HEK293 (cell line): ENCODE data around the gene BOLL.

ENCODE experiments used
- CTCF ChIA-PET: fragments of 350-600 bp; formaldehyde crosslinking; extraction: SDS; loops from one replicate; lab custom pipeline; 2021; ENCODE audit warnings: antibody characterized with exemption; lab: Yijun Ruan, JAX
- POLR2A ChIA-PET: fragments of 300-600 bp; formaldehyde crosslinking; extraction: SDS; loops from one replicate; lab custom pipeline; 2020; ENCODE audit warnings: antibody characterized with exemption, inconsistent platforms; lab: Yijun Ruan, JAX
- H3K27ac ChIP-seq: fragments of 200-500 bp; sonication (Bioruptor generic); 2 replicates; pipeline ENCODE4 v1.5.1; 2014; ENCODE audit warnings: low read depth, low read length, control low read depth, inconsistent platforms; ENCODE audit errors: extremely low read depth
- H3K36me3 ChIP-seq, 2 experiments: fragments of 200-500 bp in 1 of 2; sonication (Bioruptor generic) in 1 of 2; 1 replicate in 1 of 2; 2 replicates in 1 of 2; pipeline ENCODE4 v1.5.1; 2014 to 2017; ENCODE audit warnings: inconsistent platforms in 2 of 2, low read length in 2 of 2; ENCODE audit not compliant: control insufficient read depth in 2 of 2, insufficient read depth in 1 of 2
- H3K4me1 ChIP-seq: fragments of 200-500 bp; sonication (Bioruptor generic); 2 replicates; pipeline ENCODE4 v1.5.1; 2014; ENCODE audit warnings: mild to moderate bottlenecking, low read length, inconsistent platforms; ENCODE audit not compliant: control insufficient read depth, insufficient read depth
- H3K4me3 ChIP-seq: 2 replicates; pipeline ENCODE4 v1.5.1; 2011; ENCODE audit warnings: low read depth, mild to moderate bottlenecking, control low read depth, low read length, moderate library complexity
- H3K9me3 ChIP-seq: fragments of 200-500 bp; sonication (Bioruptor generic); 2 replicates; pipeline ENCODE4 v1.5.1; 2014; ENCODE audit warnings: low read depth, low read length, inconsistent platforms; ENCODE audit not compliant: control insufficient read depth, insufficient read depth
- BCL11B ChIP-seq: fragments of 450-650 bp; formaldehyde crosslinking; IDR thresholded peaks from 2 replicates; pipeline ENCODE4 v1.5.1; 2016; ENCODE audit warnings: low read depth, missing biosample characterization, missing genetic modification characterization
- CTCF ChIP-seq: fragments of 450-650 bp; formaldehyde crosslinking; IDR thresholded peaks from 2 replicates; pipeline ENCODE4 v1.5.1; 2016; ENCODE audit warnings: missing biosample characterization, missing genetic modification characterization
- FEZF1 ChIP-seq: fragments of 450-650 bp; formaldehyde crosslinking; IDR thresholded peaks from 2 replicates; pipeline ENCODE4 v1.5.1; 2016; ENCODE audit warnings: missing biosample characterization, missing genetic modification characterization
- GFI1B ChIP-seq: fragments of 450-650 bp; formaldehyde crosslinking; IDR thresholded peaks from 2 replicates; pipeline ENCODE4 v1.5.1; 2016; ENCODE audit warnings: missing biosample characterization, missing genetic modification characterization
- ZBTB11 ChIP-seq: fragments of 450-650 bp; formaldehyde crosslinking; conservative IDR thresholded peaks from 2 replicates; pipeline ENCODE4 v1.5.1; 2016; ENCODE audit warnings: low read depth, missing biosample characterization, missing genetic modification characterization
- ZBTB17 ChIP-seq: fragments of 450-650 bp; formaldehyde crosslinking; IDR thresholded peaks from 2 replicates; pipeline ENCODE4 v1.5.1; 2016; ENCODE audit warnings: missing biosample characterization, missing genetic modification characterization
- ZBTB20 ChIP-seq: fragments of 450-650 bp; formaldehyde crosslinking; IDR thresholded peaks from 2 replicates; pipeline ENCODE4 v1.5.1; 2016; ENCODE audit warnings: missing biosample characterization, missing genetic modification characterization
- ZBTB26 ChIP-seq: fragments of 450-650 bp; formaldehyde crosslinking; optimal IDR thresholded peaks from 2 replicates; pipeline ENCODE3; 2016; ENCODE audit warnings: missing biosample characterization, mild to moderate bottlenecking, missing genetic modification characterization
- ZNF114 ChIP-seq: fragments of 450-650 bp; formaldehyde crosslinking; IDR thresholded peaks from 2 replicates; pipeline ENCODE4 v1.5.0; 2017; ENCODE audit warnings: missing biosample characterization, missing genetic modification characterization
- ZNF292 ChIP-seq: fragments of 450-650 bp; formaldehyde crosslinking; IDR thresholded peaks from 2 replicates; pipeline ENCODE4 v1.5.1; 2016; ENCODE audit warnings: low read depth, missing biosample characterization, missing genetic modification characterization, borderline replicate concordance
- ZNF335 ChIP-seq: fragments of 450-650 bp; formaldehyde crosslinking; conservative IDR thresholded peaks from 2 replicates; pipeline ENCODE4 v1.5.1; 2016; ENCODE audit warnings: missing biosample characterization, missing genetic modification characterization
- ZNF391 ChIP-seq: fragments of 450-650 bp; formaldehyde crosslinking; IDR thresholded peaks from 2 replicates; pipeline ENCODE4 v1.5.1; 2016; ENCODE audit warnings: low read depth, missing biosample characterization, missing genetic modification characterization, borderline replicate concordance
- ZNF548 ChIP-seq: fragments of 450-650 bp; formaldehyde crosslinking; IDR thresholded peaks from 2 replicates; pipeline ENCODE4 v1.5.1; 2016; ENCODE audit warnings: missing biosample characterization, missing genetic modification characterization
- ZNF555 ChIP-seq: fragments of 450-650 bp; formaldehyde crosslinking; conservative IDR thresholded peaks from 2 replicates; pipeline ENCODE4 v1.5.1; 2017; ENCODE audit warnings: missing biosample characterization, mild to moderate bottlenecking, missing genetic modification characterization, inconsistent platforms
- ZNF600 ChIP-seq: fragments of 450-650 bp; formaldehyde crosslinking; IDR thresholded peaks from 2 replicates; pipeline ENCODE4 v1.5.1; 2016; ENCODE audit warnings: missing biosample characterization, missing genetic modification characterization
- ZNF624 ChIP-seq: fragments of 450-650 bp; formaldehyde crosslinking; IDR thresholded peaks from 2 replicates; pipeline ENCODE4 v1.5.1; 2017; ENCODE audit warnings: missing biosample characterization, missing genetic modification characterization
- ZNF658 ChIP-seq: fragments of 450-650 bp; formaldehyde crosslinking; IDR thresholded peaks from 2 replicates; pipeline ENCODE4; 2016; ENCODE audit warnings: missing biosample characterization, missing genetic modification characterization
- ZNF792 ChIP-seq: fragments of 450-650 bp; formaldehyde crosslinking; IDR thresholded peaks from 2 replicates; pipeline ENCODE4 v1.5.1; 2016; ENCODE audit warnings: missing biosample characterization, missing genetic modification characterization
- ZNF837 ChIP-seq: fragments of 450-650 bp; formaldehyde crosslinking; IDR thresholded peaks from 2 replicates; pipeline ENCODE4 v1.5.1; 2016; ENCODE audit warnings: missing biosample characterization, missing genetic modification characterization
- ZSCAN16 ChIP-seq: fragments of 450-650 bp; formaldehyde crosslinking; IDR thresholded peaks from 2 replicates; pipeline ENCODE4 v1.5.1; 2016; ENCODE audit warnings: missing biosample characterization, missing genetic modification characterization

The BOLL gene

GRCh38 chr2:197809064-197809463, 23.9 kb upstream of the BOLL start:
- Histone ChIP-seq H3K9me3 (no peaks in the 10 kb centered on the region), H3K4me1 (no peaks in the 10 kb centered on the region), H3K4me3 (no peak overlapping the region), H3K36me3 (no peaks in the 10 kb centered on the region), H3K27ac (no peak overlapping the region)
- POLR2A ChIA-PET = no interaction called here
- CTCF ChIA-PET = interaction anchor here (0.7 to 1.6 kb wide), 3 partner anchors 15 to 488 kb away, joined by 3 read pairs; no protein-coding TSS in a partner anchor
- TF ChIP-seq ZNF792 = no peak

- H3K4me3 ChIP-seq = peak overlapping the region; percentile 80
- H3K9me3 ChIP-seq = no peaks in the 10 kb centered on the region
- ChIA-PET CTCF (interaction anchor here (0.6 to 2.5 kb wide), 4 partner anchors 8 to 695 kb away, joined by 3 to 7 read pairs (median 4); no protein-coding TSS in a partner anchor), POLR2A (no interaction called here)
- no peaks in the 10 kb centered on the region for H3K36me3 ChIP-seq
- no peaks in the 10 kb centered on the region for H3K4me1 ChIP-seq
- TF ChIP-seq ZNF292 (tag by site-specific recombination) (no peak), ZNF624 (tag by site-specific recombination) (no peak), ZBTB17 (peak; percentile 55), ZNF658 (tag by site-specific recombination) (no peak), ZNF837 (tag by site-specific recombination) (no peak), ZNF600 (tag by site-specific recombination) (no peak), ZBTB20 (tag by site-specific recombination) (no peak), ZNF555 (no peak), BCL11B (no peak)
- TF ChIP-seq, all 188 proteins: peak for 1
- H3K27ac ChIP-seq = no peak overlapping the region
Measured at GRCh38 chr2:197805715-197806633, 20.9 kb upstream of the BOLL start.

- peak overlapping the region; percentile 44; the same call in 1 of the 2 replicates for H3K27ac ChIP-seq
- no peaks in the 10 kb centered on the region for H3K9me3 ChIP-seq
- ChIA-PET POLR2A (no interaction called here), CTCF (interaction anchor here (0.6 to 2.5 kb wide), 6 partner anchors 8 to 694 kb away, joined by 3 to 7 read pairs (median 4); no protein-coding TSS in a partner anchor)
- peak overlapping the region; percentile 80 for H3K4me3 ChIP-seq
- no peaks in the 10 kb centered on the region for H3K4me1 ChIP-seq
- H3K36me3 ChIP-seq = no peaks in the 10 kb centered on the region
- TF ChIP-seq ZBTB11 (tag by site-specific recombination) (0 out of 2 replicates have a peak, but pooled peaks have one; percentile 46), ZNF391 (tag by site-specific recombination) (0 out of 2 replicates have a peak, but pooled peaks have one; percentile 23), GFI1B (tag by site-specific recombination) (no peak), ZSCAN16 (tag by site-specific recombination) (no peak), CTCF (tag by site-specific recombination) (no peak; the same call in 1 of the 2 replicates), ZBTB20 (tag by site-specific recombination) (peak; percentile 87), FEZF1 (tag by site-specific recombination) (no peak), ZBTB26 (tag by site-specific recombination) (peak; percentile 40), ZNF335 (tag by site-specific recombination) (peak; percentile 76), ZNF548 (tag by site-specific recombination) (no peak), ZNF114 (tag by site-specific recombination) (no peak)
Measured at GRCh38 chr2:197804758-197805714, 19.9 kb upstream of the BOLL start.
